Sciatic nerve (tissue), 2 donors: Measurements from ENCODE around the gene LDLRAP1. TPM values are rescaled to one million over a fixed set of nuclear protein-coding genes. Genes with fewer than 3 reads are reported as not detected.
A peak's percentile ranks its signal among the peaks of the same experiment; 100 is the strongest.

ENCODE experiments used
- ATAC-seq: fragments of 200-7000 bp; cut with Tn5 transposase; one replicate; pipeline ENCODE4 v1.9.1; 2020; ENCODE audit warnings: mild to moderate bottlenecking, moderate library complexity
- DNase-seq: peaks from one replicate; pipeline ENCODE4 v3.0.0-alpha.2; 2020; ENCODE audit warnings: low spot score
- intact Hi-C: fragments of 100-400 bp; cut with DNase I; formaldehyde crosslinking; loops from one replicate; pipeline ENCODE4 v1.14.2; 2022
- total RNA-seq: library from RNA; stranded (reverse); fragmentation: NEBNext Ultra II Directional; extraction: Animal tissue kit (Norgen Biotek cat#: 25700); gene quantifications from one replicate; pipeline ENCODE4 v1.2.1, GENCODE V29; 2021
- donor health status: DM: no; HTN: no; CAD: no.
- donor health status: DM: no; HTN: no; CAD: no.

The LDLRAP1 gene
- total RNA-seq, 1 donor from 2014 or later: 25.0 TPM

- intact Hi-C loops: loop anchor here (5.0 kb wide), 1 partner anchor 188 kb away; the partner anchor contains the start of gene SELENON
- ATAC-seq (no peak), DNase-seq (no peak)
These were observed 71.2 kb downstream of the LDLRAP1 start for GRCh38 chr1:25614501-25615171.

- intact Hi-C loops: no loop called here
- DNase-seq: no peak
- ATAC-seq: no peak
These were observed 71.8 kb downstream of the LDLRAP1 start for GRCh38 chr1:25615172-25615541.

GRCh38 chr1:25615563-25616094 lies 72.2 kb downstream of the LDLRAP1 start:
- ATAC-seq (peak; percentile 40), DNase-seq (no peak)
- intact Hi-C loops: no loop called here

- intact Hi-C loops: no loop called here
- ATAC-seq (peak; percentile 92), DNase-seq (peak; percentile 92)
These were observed 72.9 kb downstream of the LDLRAP1 start, which contains the start of gene MAN1C1 for GRCh38 chr1:25616095-25616986. Gene MAN1C1 (plus strand): TSS chr1:25616791. CDS start chr1:25617798, 1,007 bp downstream.

GRCh38 chr1:25616987-25617624 lies 73.7 kb downstream of the LDLRAP1 start:
- DNase-seq: no peak
- intact Hi-C loops: no loop called here
- no peak for ATAC-seq

- no peak for ATAC-seq
- DNase-seq: peak; percentile 71
- intact Hi-C loops: no loop called here
These were observed 74.4 kb downstream of the LDLRAP1 start for GRCh38 chr1:25617625-25618432.

GRCh38 chr1:25618433-25618808 lies 75.0 kb downstream of the LDLRAP1 start:
- DNase-seq (no peak), ATAC-seq (no peak)
- intact Hi-C loops: no loop called here

Other genes with a start within 250 kb of the LDLRAP1 start
- gene TMEM50A, start 205.3 kb upstream of the LDLRAP1 start, total RNA-seq: 102 TPM
- 1.1 TPM for gene RHCE, start 122.8 kb upstream of the LDLRAP1 start, total RNA-seq
- 20.4 TPM for gene MACO1, start 112.7 kb upstream of the LDLRAP1 start, total RNA-seq
- 29.4 TPM for gene MAN1C1, start 73.2 kb downstream of the LDLRAP1 start, total RNA-seq